H1 (cell line): ENCODE results near the gene TMEM59L. TPM values are rescaled to one million over a fixed set of nuclear protein-coding genes. Genes with fewer than 3 reads are reported as not detected.

Experiments used
- BCL11A ChIP-seq, 2 experiments: IDR thresholded peaks; one replicate each; pipeline ENCODE4 v1.6.1; 2011; ENCODE audit warnings: low read depth in 2 of 2, low read length in 2 of 2, mild to moderate bottlenecking in 2 of 2
- CHD1 ChIP-seq: IDR thresholded peaks from 2 replicates; pipeline ENCODE4 v1.6.1; 2012; ENCODE audit warnings: low read depth, low read length, improper control_type of control experiment
- CHD2 ChIP-seq: IDR thresholded peaks from 2 replicates; pipeline ENCODE4 v1.6.1; 2012; ENCODE audit warnings: low read length, improper control_type of control experiment
- CREB1 ChIP-seq: IDR thresholded peaks from 2 replicates; pipeline ENCODE4 v1.6.1; 2012; ENCODE audit warnings: inconsistent platforms
- CTBP2 ChIP-seq: IDR thresholded peaks from 2 replicates; pipeline ENCODE4 v1.7.0; 2011; ENCODE audit warnings: borderline replicate concordance, mild to moderate bottlenecking, moderate library complexity, mixed read lengths, low read length; ENCODE audit not compliant: insufficient read depth, insufficient read length
- CTCF ChIP-seq, 3 experiments: IDR thresholded peaks; 1 replicate in 2 of 3; 2 replicates in 1 of 3; pipeline versions ENCODE4 v1.5.1 to v1.6.1; 2011; ENCODE audit warnings: low read length in 3 of 3, mild to moderate bottlenecking in 3 of 3, inconsistent platforms in 2 of 3, low read depth in 1 of 3, moderate library complexity in 1 of 3; ENCODE audit not compliant: insufficient read depth in 1 of 3; ENCODE audit errors: control extremely low read depth in 1 of 3
- EZH2 ChIP-seq: fragments of 200-600 bp; sonication (generic); IDR thresholded peaks from 2 replicates; pipeline ENCODE4 v1.7.1; 2012; ENCODE audit warnings: low read depth, mild to moderate bottlenecking, moderate library complexity, low read length, inconsistent platforms; ENCODE audit not compliant: severe bottlenecking
- FOSL1 ChIP-seq: IDR thresholded peaks from 2 replicates; pipeline ENCODE4 v1.6.1; 2011; ENCODE audit warnings: mild to moderate bottlenecking, low read depth, low read length, moderate library complexity; ENCODE audit not compliant: insufficient read depth
- GABPA ChIP-seq: IDR thresholded peaks from 2 replicates; pipeline ENCODE4 v1.6.1; 2011; ENCODE audit warnings: mild to moderate bottlenecking, low read length, moderate library complexity, borderline replicate concordance; ENCODE audit not compliant: insufficient read depth
- HDAC6 ChIP-seq: IDR thresholded peaks from one replicate; pipeline ENCODE4 v1.7.1; 2012; ENCODE audit warnings: low read depth, mild to moderate bottlenecking, inconsistent platforms, low read length, moderate library complexity
- JUN ChIP-seq: IDR thresholded peaks from 2 replicates; pipeline ENCODE4 v1.6.1; 2011; ENCODE audit warnings: low read depth, mild to moderate bottlenecking, improper control_type of control experiment, low read length
- NRF1 ChIP-seq: IDR thresholded peaks from 2 replicates; pipeline ENCODE4 v1.6.1; 2011; ENCODE audit warnings: mild to moderate bottlenecking, low read depth, low read length, improper control_type of control experiment
- POU5F1 ChIP-seq: IDR thresholded peaks from 2 replicates; pipeline ENCODE4 v1.6.1; 2011; ENCODE audit warnings: low read depth, mild to moderate bottlenecking, low read length, moderate library complexity
- SIN3A ChIP-seq, 2 experiments: IDR thresholded peaks in 1 of 2; conservative IDR thresholded peaks in 1 of 2; 2 replicates each; pipeline ENCODE4 v1.6.1; 2011 to 2012; ENCODE audit warnings: low read length in 2 of 2, improper control_type of control experiment in 1 of 2, low read depth in 1 of 2, mild to moderate bottlenecking in 1 of 2
- SIRT6 ChIP-seq: IDR thresholded peaks from one replicate; pipeline ENCODE4 v1.7.1; 2012; ENCODE audit warnings: low read length, inconsistent platforms
- SP1 ChIP-seq: IDR thresholded peaks from 2 replicates; pipeline ENCODE4 v1.6.1; 2011; ENCODE audit warnings: low read depth, low read length
- SP2 ChIP-seq: IDR thresholded peaks from 2 replicates; pipeline ENCODE4 v1.6.1; 2012; ENCODE audit warnings: mild to moderate bottlenecking, low read length, inconsistent platforms
- SRF ChIP-seq: IDR thresholded peaks from 2 replicates; pipeline ENCODE4 v1.6.1; 2011; ENCODE audit warnings: mild to moderate bottlenecking, low read depth, low read length, moderate library complexity
- SUZ12 ChIP-seq: fragments of 200-600 bp; sonication (generic); IDR thresholded peaks from 2 replicates; pipeline ENCODE4 v1.6.1; 2012; ENCODE audit warnings: mild to moderate bottlenecking, inconsistent platforms, low read length, moderate library complexity, mixed read lengths
- TAF1 ChIP-seq: IDR thresholded peaks from 2 replicates; pipeline ENCODE4 v1.6.1; 2011; ENCODE audit warnings: mild to moderate bottlenecking, low read depth, low read length
- TCF12 ChIP-seq: IDR thresholded peaks from 2 replicates; pipeline ENCODE4 v1.6.1; 2011; ENCODE audit warnings: low read depth, mild to moderate bottlenecking, low read length
- YY1 ChIP-seq: IDR thresholded peaks from 2 replicates; pipeline ENCODE4 v1.6.1; 2011; ENCODE audit warnings: low read depth, mild to moderate bottlenecking, low read length
- ZNF274 ChIP-seq: IDR thresholded peaks from 2 replicates; pipeline ENCODE4 v1.7.0; 2012; ENCODE audit warnings: low read length, borderline replicate concordance; ENCODE audit errors: extremely low read depth
- polyA plus RNA-seq, 7 experiments: library from polyadenylated mRNA; depleted of rRNA in 3 of 7; stranded (reverse) in 5 of 7; unstranded in 2 of 7; fragments of >200 nt in 5 of 7; fragments of 200-250 nt in 2 of 7; gene quantifications; 1 replicate in 5 of 7; 2 replicates in 1 of 7; 4 replicates in 1 of 7; pipeline versions ENCODE4 v1.2.1 to v1.2.3, GENCODE V29; 2011 to 2013; ENCODE audit warnings: missing spikeins in 2 of 7, mixed read lengths in 2 of 7
- total RNA-seq: library from RNA; stranded (reverse); fragmentation: NEBNext Ultra II Directional; extraction: Animal tissue kit (Norgen Biotek cat#: 25700); gene quantifications from 2 replicates; pipeline ENCODE4 v1.2.1, GENCODE V29; 2021
- TF ChIP-seq, protein P1 (sequence below): IDR thresholded peaks from 2 replicates; pipeline ENCODE4 v1.6.1; 2012; ENCODE audit warnings: inconsistent platforms

Gene TMEM59L
- total and polyA plus RNA-seq, 2 of the 8 experiments (the other 6 are each of a cell fraction or from before 2014, with no cell fraction given), result 4.0 to 12.2 TPM

DNA sequence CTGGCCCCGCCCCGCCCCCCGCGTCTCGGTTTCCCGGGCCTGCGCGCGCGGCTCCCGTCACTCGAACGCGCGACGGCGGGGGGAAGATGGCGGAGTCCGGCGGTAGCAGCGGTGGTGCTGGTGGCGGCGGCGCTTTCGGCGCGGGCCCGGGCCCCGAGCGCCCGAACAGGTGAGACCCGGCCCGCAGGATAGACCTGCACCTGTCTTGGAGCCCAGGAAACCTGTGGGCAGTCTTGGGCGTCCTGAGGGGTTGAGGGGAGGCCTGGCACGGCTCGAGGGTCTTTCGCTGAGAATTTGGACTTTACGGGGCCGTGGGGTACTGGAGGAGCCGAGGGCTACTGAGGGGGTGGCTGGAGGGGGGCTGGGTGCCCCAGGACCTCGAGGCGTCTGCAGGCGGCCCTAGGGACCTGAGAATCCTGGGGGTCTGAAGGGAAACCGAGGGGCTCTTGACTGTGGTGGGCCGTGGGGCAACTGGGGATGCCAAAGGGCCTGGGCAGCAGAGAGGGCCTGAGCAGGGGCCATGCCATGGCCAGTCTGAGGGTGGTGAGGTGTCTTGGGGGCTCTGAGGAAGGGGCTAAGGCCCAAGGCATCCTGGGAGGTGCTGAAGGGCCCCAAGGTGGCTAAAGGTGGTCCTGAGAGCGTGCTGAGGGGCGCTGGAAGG is 24.4 kb downstream of the TMEM59L start, which contains the start of gene KLHL26 (continued):
- TF ChIP-seq, protein P1, sequence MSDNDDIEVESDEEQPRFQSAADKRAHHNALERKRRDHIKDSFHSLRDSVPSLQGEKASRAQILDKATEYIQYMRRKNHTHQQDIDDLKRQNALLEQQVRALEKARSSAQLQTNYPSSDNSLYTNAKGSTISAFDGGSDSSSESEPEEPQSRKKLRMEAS, result no peak
- no peak for TF ChIP-seq SUZ12
- no peak for TF ChIP-seq SIN3A (conservative IDR thresholded peaks at IDR 0.05 in 1 of 2, IDR thresholded peaks at IDR 0.05 in 1 of 2; ENCODE audit: low read depth in 1 of 2, low read length in 2 of 2)
- TF ChIP-seq BCL11A (IDR thresholded peaks at IDR 0.05; ENCODE audit: low read depth in 2 of 2, low read length in 2 of 2), result no peak
- no peak for TF ChIP-seq ZNF274
- no peak for TF ChIP-seq SP2
- TF ChIP-seq CHD1, result no peak
- TF ChIP-seq YY1, result peak; percentile 86
- TF ChIP-seq SP1, result no peak
- no peak for TF ChIP-seq TCF12
- TF ChIP-seq FOSL1, result no peak
- peak; percentile 90 for TF ChIP-seq TAF1
- no peak for TF ChIP-seq CTBP2
- no peak for TF ChIP-seq JUN
- TF ChIP-seq EZH2, result no peak
- no peak for TF ChIP-seq SIRT6
- TF ChIP-seq CTCF (IDR thresholded peaks at IDR 0.05; ENCODE audit: control extremely low read depth in 1 of 3, insufficient read depth in 1 of 3, low read depth in 1 of 3, low read length in 3 of 3), result no peak
- TF ChIP-seq CHD2, result no peak
- TF ChIP-seq NRF1, result no peak
- no peak for TF ChIP-seq HDAC6
- TF ChIP-seq POU5F1, result no peak
- TF ChIP-seq SRF, result no peak
- peak; percentile 94 for TF ChIP-seq CREB1
- TF ChIP-seq GABPA, result no peak
